Measurements from ENCODE around the gene GPR39. TPM values are rescaled to one million over a fixed set of nuclear protein-coding genes. Genes with fewer than 3 reads are reported as not detected.
A peak's percentile ranks its signal among the peaks of the same experiment; 100 is the strongest.

The GPR39 gene
- total RNA-seq, 1 donor from 2014 or later = 7.1 TPM

DNA sequence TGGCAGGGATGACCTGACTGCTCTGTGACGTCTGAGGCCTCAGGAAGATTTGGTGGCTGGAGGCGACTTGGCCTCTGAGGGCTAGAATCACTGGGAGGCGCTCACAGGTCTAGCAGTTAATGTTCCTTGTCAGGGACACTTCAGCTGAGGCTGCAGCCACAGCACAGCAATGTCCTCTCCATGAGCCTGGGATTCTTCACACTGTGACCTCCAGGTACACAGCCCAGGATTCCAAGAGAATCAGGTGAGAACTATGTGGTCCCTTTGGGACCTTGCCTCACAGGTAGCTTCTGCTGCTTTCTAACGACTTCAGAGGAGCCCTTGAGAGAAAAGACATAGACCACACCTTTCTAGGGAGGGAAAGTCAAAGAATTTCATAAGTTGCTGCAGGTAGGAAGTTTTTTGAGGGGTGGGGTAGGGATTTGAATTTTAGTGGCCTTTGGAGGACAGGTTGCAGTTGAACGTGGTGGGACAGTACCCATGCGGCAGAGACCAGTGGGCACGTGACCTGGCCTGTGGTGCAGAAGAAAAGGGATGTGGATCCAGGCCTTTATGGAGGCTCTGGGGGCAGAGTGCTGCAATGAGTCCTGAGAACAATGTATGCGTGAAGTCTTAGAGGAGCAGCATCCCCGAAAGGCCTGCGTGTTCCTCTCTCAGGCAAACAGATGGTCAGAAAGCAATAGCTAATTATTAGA is 167.2 kb downstream of the GPR39 start:
- FAIRE-seq (no peak), DNase-seq (ENCODE audit: low read depth) (no peak)
- TF ChIP-seq, protein P1, sequence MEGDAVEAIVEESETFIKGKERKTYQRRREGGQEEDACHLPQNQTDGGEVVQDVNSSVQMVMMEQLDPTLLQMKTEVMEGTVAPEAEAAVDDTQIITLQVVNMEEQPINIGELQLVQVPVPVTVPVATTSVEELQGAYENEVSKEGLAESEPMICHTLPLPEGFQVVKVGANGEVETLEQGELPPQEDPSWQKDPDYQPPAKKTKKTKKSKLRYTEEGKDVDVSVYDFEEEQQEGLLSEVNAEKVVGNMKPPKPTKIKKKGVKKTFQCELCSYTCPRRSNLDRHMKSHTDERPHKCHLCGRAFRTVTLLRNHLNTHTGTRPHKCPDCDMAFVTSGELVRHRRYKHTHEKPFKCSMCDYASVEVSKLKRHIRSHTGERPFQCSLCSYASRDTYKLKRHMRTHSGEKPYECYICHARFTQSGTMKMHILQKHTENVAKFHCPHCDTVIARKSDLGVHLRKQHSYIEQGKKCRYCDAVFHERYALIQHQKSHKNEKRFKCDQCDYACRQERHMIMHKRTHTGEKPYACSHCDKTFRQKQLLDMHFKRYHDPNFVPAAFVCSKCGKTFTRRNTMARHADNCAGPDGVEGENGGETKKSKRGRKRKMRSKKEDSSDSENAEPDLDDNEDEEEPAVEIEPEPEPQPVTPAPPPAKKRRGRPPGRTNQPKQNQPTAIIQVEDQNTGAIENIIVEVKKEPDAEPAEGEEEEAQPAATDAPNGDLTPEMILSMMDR (IDR thresholded peaks at IDR 0.05; ENCODE audit: insufficient read depth, low read length, severe bottlenecking) = no peak
- Histone ChIP-seq H3K27me3 (ENCODE audit: control insufficient read depth, insufficient read depth, low read length) (no peaks in the 10 kb centered on the region), H3K36me3 (ENCODE audit: control insufficient read depth, insufficient read depth, low read length) (no peaks in the 10 kb centered on the region), H3K4me3 (ENCODE audit: low read depth, low read length) (no peak overlapping the region)

DNA sequence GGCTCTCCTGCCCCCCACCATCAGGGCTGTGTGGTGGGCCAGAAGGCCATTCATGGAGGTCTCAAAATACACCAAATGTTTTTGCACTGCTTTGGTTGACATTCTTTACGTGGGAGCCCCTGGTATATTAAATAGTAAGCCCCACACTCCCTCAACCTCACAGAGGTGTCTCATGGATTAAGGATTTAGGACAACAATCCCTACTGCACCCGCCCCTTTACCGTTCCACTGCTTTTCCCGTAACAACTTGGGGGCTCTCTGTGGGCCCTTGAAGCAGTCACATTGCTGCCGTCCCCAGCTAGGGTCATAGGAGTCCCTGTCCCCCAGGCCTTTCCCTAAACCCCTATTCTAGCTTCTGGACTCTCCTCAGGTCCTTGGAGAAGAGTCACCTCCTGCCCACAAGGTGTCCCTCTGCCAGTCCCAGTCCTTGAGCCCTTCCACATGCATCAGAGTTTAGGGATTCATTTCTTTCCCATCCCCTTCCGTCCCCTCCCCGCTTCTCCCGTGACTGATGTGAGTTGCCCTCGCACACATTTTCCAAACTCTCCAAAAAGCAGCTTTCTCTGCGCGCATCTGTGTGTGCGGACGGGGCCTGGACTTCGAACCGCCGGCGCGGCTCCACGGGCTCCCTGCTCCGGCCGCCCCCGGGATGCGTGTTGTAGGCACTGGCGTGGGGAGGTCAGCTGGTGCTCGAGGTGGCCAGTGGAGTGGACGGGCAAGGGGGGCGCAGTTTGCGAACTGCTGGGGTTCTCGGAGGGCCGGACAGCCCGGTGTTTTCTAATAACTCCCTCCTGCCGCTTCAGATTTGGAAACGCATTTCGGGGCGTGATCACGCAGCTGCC is 168.6 kb downstream of the GPR39 start:
- no peak overlapping the region for H3K4me3 ChIP-seq (ENCODE audit: low read depth, low read length)
- DNase-seq (ENCODE audit: low read depth) (no peak), FAIRE-seq (no peak)
- H3K27me3 ChIP-seq (ENCODE audit: control insufficient read depth, insufficient read depth, low read length) = no peaks in the 10 kb centered on the region
- TF ChIP-seq, protein P1 (IDR thresholded peaks at IDR 0.05; ENCODE audit: insufficient read depth, low read length, severe bottlenecking) = no peak
- H3K36me3 ChIP-seq (ENCODE audit: control insufficient read depth, insufficient read depth, low read length) = no peaks in the 10 kb centered on the region

DNA sequence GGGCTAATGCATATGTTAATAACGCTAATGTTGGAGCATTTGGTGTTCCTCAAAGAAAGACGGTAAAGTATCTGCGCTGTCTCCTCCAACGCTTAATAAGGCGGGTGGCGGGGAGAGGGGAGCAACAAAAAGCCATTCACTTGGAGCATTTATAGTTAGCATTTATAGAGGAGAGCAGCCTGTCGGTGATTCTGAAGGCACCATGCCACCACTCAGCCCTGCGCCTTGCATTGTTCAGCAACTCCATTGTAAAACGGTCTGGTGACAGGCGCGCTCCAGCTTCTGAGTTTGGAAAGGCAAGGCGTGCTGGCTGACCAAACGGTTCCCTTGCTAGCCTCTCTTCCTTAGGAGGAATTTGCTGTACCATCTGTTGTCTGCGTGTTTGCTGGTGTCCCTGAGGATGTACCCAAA is 169.5 kb downstream of the GPR39 start:
- DNase-seq (ENCODE audit: low read depth) (no peak), FAIRE-seq (no peak)
- no peaks in the 10 kb centered on the region for H3K27me3 ChIP-seq (ENCODE audit: control insufficient read depth, insufficient read depth, low read length)
- H3K4me3 ChIP-seq (ENCODE audit: low read depth, low read length) = no peak overlapping the region
- TF ChIP-seq, protein P1 (IDR thresholded peaks at IDR 0.05; ENCODE audit: insufficient read depth, low read length, severe bottlenecking) = no peak
- no peaks in the 10 kb centered on the region for H3K36me3 ChIP-seq (ENCODE audit: control insufficient read depth, insufficient read depth, low read length)

DNA sequence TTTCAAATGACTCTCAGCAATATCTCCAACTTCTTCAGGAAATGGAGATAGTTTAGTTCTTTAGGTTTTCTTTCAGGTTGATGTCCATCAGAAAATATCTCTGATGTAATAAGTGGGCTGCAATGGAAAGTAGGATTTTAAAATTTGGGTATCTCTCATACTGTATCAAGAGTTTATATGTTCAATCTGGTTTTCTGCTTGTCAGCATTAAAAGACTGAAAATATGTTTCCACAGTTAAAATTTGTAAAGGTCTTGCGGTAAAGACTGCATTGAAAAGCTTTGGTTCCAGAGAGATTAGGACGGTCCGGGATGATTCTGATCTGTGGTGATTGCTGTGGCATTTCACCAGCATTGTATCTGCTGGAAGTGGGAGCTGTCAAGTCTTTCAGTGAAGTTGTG is 170.2 kb downstream of the GPR39 start:
- no peaks in the 10 kb centered on the region for H3K27me3 ChIP-seq (ENCODE audit: control insufficient read depth, insufficient read depth, low read length)
- DNase-seq (ENCODE audit: low read depth) = no peak
- TF ChIP-seq, protein P1 (IDR thresholded peaks at IDR 0.05; ENCODE audit: insufficient read depth, low read length, severe bottlenecking) = no peak
- no peak overlapping the region for H3K4me3 ChIP-seq (ENCODE audit: low read depth, low read length)
- no peaks in the 10 kb centered on the region for H3K36me3 ChIP-seq (ENCODE audit: control insufficient read depth, insufficient read depth, low read length)
- FAIRE-seq = no peak

DNA sequence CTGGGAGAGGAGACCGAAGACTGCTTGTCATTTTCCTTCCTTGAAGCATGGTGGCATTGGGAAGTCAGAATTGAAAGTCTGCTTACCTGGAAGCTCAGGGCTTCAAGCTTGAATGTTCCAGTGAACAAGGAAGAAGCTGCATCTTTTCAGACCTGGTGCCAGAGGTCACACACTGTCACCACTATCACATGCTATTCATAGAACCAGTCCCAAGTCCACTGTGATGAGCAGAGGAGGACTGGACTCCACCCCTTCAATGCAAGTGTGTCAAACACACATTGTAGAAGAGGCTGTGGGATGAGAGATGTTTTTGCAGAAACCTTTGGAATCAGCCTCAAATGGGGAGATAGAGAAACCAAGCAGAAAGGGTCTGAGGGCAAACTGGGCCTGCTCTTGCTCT is 172.0 kb downstream of the GPR39 start:
- Histone ChIP-seq H3K36me3 (ENCODE audit: control insufficient read depth, insufficient read depth, low read length) (no peaks in the 10 kb centered on the region), H3K27me3 (ENCODE audit: control insufficient read depth, insufficient read depth, low read length) (no peaks in the 10 kb centered on the region), H3K4me3 (ENCODE audit: low read depth, low read length) (no peak overlapping the region)
- FAIRE-seq (peak; percentile 89), DNase-seq (ENCODE audit: low read depth) (no peak)
- TF ChIP-seq, protein P1 (IDR thresholded peaks at IDR 0.05; ENCODE audit: insufficient read depth, low read length, severe bottlenecking) = no peak

Measured in bronchial epithelial cell (primary cell).